Measurements from ENCODE around the gene PINK1. TPM values are rescaled to one million over a fixed set of nuclear protein-coding genes. Genes with fewer than 3 reads are reported as not detected.

Gene PINK1
- total RNA-seq, 4 donors from 2014 or later: 55.6 to 67.4 (median 62.8) TPM

DNA sequence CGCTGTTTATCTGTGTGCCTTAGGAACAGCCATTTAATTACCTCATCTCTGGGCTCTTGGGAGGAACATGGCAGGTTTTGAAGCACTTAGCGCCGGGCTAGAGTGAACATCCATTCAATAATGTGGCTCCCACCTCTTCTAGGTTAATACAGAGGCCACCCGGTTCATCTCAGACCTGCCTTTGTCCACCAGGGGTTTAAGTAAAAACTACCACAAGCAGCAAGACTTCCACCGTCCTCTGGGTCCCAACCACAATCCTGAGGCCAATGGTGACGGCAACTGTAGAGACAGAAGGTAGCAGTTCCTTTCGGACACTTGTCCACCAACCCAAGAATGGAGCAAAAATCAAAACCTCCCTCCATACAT, 28.8 kb downstream of the PINK1 start:
- DNase-seq: no peak
- Histone ChIP-seq H3K27ac (peak overlapping the region; percentile 65 to 82), H3K4me3 (peak overlapping the region; percentile 72 to 76), H3K9me3 (no peaks in the 10 kb centered on the region), H3K4me1 (peaks cover 0 to 12% of the 10 kb centered on the region in 2 donors), H3K36me3 (no peaks in the 10 kb centered on the region), H3K27me3 (no peaks in the 10 kb centered on the region)
- intact Hi-C loops (cut with DNase I; ENCODE audit: low total_unique reads): no loop called here
- TF ChIP-seq, protein P1, sequence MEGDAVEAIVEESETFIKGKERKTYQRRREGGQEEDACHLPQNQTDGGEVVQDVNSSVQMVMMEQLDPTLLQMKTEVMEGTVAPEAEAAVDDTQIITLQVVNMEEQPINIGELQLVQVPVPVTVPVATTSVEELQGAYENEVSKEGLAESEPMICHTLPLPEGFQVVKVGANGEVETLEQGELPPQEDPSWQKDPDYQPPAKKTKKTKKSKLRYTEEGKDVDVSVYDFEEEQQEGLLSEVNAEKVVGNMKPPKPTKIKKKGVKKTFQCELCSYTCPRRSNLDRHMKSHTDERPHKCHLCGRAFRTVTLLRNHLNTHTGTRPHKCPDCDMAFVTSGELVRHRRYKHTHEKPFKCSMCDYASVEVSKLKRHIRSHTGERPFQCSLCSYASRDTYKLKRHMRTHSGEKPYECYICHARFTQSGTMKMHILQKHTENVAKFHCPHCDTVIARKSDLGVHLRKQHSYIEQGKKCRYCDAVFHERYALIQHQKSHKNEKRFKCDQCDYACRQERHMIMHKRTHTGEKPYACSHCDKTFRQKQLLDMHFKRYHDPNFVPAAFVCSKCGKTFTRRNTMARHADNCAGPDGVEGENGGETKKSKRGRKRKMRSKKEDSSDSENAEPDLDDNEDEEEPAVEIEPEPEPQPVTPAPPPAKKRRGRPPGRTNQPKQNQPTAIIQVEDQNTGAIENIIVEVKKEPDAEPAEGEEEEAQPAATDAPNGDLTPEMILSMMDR (IDR thresholded peaks at IDR 0.05): no peak
- TF ChIP-seq POLR2A (IDR thresholded peaks at IDR 0.05): no peak

GRCh38 chr1:20663365-20663764, 30.1 kb downstream of the PINK1 start:
- H3K27ac ChIP-seq: no peak overlapping the region
- no peak for DNase-seq
- H3K9me3 ChIP-seq: no peaks in the 10 kb centered on the region
- H3K36me3 ChIP-seq: no peaks in the 10 kb centered on the region
- no peaks in the 10 kb centered on the region for H3K27me3 ChIP-seq
- peaks cover 0 to 12% of the 10 kb centered on the region in 2 donors for H3K4me1 ChIP-seq
- H3K4me3 ChIP-seq: no peak overlapping the region
- TF ChIP-seq POLR2A (IDR thresholded peaks at IDR 0.05): no peak
- TF ChIP-seq, protein P1 (IDR thresholded peaks at IDR 0.05): no peak
- intact Hi-C loops (cut with DNase I; ENCODE audit: low total_unique reads): no loop called here

DNA sequence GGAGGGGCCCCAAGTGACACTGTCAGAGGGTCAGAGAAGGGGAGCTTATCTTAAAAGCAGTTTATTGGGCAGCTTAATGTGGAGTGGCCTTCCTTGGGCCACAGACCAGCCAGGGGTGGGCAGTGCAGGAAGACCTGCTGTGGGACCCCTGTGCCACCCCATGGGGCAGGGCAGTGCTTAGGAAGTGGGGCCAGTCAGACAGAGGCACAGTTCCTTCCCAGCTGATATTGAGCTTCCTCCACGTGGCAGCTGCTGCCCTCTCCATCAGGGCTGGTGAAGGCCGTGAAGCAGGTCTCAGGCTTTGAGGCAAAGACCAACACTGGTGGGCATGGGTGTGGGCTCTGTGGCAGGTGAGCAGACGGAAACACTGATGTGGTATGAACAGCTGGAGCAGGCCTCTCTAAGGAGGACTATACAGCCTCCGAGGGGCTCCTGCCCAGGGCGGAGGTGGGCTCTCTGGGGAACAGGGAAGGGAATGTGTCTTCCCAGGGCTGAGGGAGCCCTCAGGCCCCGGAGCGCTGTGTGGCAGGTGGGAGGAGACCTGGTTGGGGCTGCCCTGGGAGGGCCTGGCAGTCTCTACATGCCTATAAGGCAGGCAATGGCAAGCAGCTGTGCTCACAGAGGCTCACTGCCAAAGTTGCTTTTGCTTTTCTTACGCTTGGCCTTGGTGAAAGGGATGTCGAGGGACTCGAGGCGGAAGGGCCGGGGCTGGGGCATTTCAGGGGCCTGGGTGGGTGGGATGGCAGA, 30.9 kb downstream of the PINK1 start:
- Histone ChIP-seq H3K9me3 (no peaks in the 10 kb centered on the region), H3K27me3 (no peaks in the 10 kb centered on the region), H3K36me3 (no peaks in the 10 kb centered on the region), H3K4me3 (no peak overlapping the region), H3K27ac (no peak overlapping the region), H3K4me1 (peaks cover 0 to 12% of the 10 kb centered on the region in 2 donors)
- intact Hi-C loops (cut with DNase I; ENCODE audit: low total_unique reads): no loop called here
- DNase-seq: no peak
- TF ChIP-seq POLR2A (IDR thresholded peaks at IDR 0.05): no peak
- TF ChIP-seq, protein P1 (IDR thresholded peaks at IDR 0.05): no peak

- H3K4me1 ChIP-seq: peaks cover 0 to under 1% of the 10 kb centered on the region in 2 donors
- intact Hi-C loops (cut with DNase I; ENCODE audit: low total_unique reads): no loop called here
- TF ChIP-seq, protein P1 (IDR thresholded peaks at IDR 0.05): no peak
- no peak for TF ChIP-seq POLR2A (IDR thresholded peaks at IDR 0.05)
- no peak overlapping the region for H3K4me3 ChIP-seq
- no peak for DNase-seq
- H3K27me3 ChIP-seq: no peaks in the 10 kb centered on the region
- H3K36me3 ChIP-seq: no peaks in the 10 kb centered on the region
- H3K27ac ChIP-seq: peak overlapping the region in 1 of 2 donors; percentile 21
- no peaks in the 10 kb centered on the region for H3K9me3 ChIP-seq
Observed at GRCh38 chr1:20665726-20666125, 32.5 kb downstream of the PINK1 start.

DNA sequence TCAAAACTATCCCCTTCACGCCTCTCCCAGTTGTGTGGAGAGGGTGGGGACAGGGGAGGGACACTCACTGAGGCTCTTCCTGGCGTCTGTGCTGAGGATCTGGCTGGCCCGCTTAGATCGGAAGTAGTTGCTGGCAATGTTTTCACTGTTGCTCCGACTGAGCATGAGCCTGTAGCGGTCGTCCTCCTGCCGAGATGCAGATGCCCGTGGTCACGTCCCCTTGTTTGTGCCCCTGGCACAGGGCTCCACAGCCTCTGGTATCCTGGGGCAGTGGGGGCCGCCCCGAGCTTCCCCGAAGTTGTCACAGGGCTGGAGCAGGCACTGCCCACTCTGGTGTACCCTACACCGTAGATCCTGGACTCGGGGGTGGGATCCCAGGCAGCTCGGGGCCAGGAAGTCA, 32.9 kb downstream of the PINK1 start:
- Histone ChIP-seq H3K36me3 (no peaks in the 10 kb centered on the region), H3K9me3 (no peaks in the 10 kb centered on the region), H3K27me3 (no peaks in the 10 kb centered on the region), H3K27ac (peak overlapping the region in 1 of 2 donors; percentile 21), H3K4me1 (no peaks in the 10 kb centered on the region), H3K4me3 (no peak overlapping the region)
- DNase-seq: no peak
- intact Hi-C loops (cut with DNase I; ENCODE audit: low total_unique reads): no loop called here
- TF ChIP-seq, protein P1 (IDR thresholded peaks at IDR 0.05): no peak
- TF ChIP-seq POLR2A (IDR thresholded peaks at IDR 0.05): no peak
